SK-MEL-5 (cell line): ENCODE results near the gene NEK10. TPM values are rescaled to one million over a fixed set of nuclear protein-coding genes. Genes with fewer than 3 reads are reported as not detected.

Experiments
- DNase-seq: peaks from one replicate; pipeline ENCODE4 v3.0.0-alpha.2; 2016; ENCODE audit warnings: low read depth, low spot score
- in situ Hi-C: cut with HindIII; loops from 2 replicates; pipeline ENCODE4 v1.10.0; 2016; ENCODE audit warnings: low sequenced_read_pairs, high pct_unique_total_duplicates, low pct_unique_long_range_greater_than_20kb
- small RNA-seq, 2 experiments: library from RNA; depleted of rRNA; stranded (forward); fragments of <200 nt; gene quantifications; one replicate each; pipeline ENCODE3, GENCODE V24; 2014
- total RNA-seq: library from RNA; depleted of rRNA; stranded (reverse); fragments of >200 nt; shearing (Covaris generic); gene quantifications from 2 replicates; pipeline ENCODE4 v1.2.3, GENCODE V29; 2014; rRNA removed

NEK10 gene
- total RNA-seq, 1 experiment from 2014 or later = 0.32 TPM

DNA sequence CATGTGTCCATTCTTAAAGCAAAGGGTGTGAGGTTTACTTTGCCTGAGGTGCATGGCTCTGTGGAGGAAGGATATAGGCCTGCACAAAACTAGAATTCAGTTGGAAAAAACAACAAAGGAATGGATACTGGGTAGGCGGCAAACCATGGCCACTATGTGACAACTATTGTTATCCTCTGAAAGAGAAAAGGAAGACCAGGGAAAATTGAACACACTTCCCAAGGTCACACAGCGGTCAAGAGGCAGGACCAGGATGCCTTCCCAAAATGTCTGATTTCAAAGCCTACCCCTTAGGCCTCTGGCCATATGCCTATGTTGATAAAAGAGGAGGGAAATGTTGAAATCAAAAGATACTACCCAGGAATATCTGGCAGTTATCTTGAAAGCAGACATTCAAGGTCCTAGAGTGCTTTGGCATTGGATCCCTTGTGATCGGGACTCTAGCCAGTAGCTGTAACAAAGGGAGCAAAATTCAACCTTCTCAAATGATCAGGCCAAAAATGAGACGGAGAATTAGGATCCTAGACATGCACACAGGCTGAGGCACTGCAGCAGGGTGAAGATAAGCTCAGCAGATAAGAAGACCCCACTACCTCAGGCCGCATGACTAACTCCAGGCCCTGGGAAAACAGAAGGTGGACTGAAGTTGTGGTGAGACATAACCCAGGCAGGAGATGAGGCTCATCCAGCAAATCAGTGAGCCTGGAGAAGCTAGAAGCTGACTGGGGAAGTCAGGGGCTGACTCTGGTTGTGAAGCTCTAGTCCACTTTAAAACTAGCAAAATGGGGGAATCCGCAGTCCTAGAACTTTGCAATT lies 292.2 kb downstream of the NEK10 start:
- DNase-seq = no peak
- in situ Hi-C loops = no loop called here

DNA sequence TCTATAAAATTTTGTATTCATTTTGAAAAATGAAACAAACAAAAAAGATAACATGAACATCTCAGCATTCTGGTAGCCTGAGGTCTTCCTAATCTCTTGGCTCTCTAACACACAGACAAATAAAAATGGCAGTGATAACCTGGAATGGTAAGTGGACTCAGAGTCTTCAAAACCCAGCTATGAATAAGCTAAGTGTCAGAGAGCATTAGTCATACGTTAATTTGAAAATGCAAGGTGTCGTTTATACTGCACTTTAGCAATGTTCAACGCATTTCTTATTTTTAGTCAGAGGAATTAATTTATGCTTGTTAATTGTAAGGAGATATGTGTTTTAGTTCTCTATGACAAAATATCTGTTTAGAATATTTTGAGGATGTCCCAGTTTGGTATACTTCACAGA lies 294.3 kb downstream of the NEK10 start:
- DNase-seq = no peak
- in situ Hi-C loops = no loop called here

DNA sequence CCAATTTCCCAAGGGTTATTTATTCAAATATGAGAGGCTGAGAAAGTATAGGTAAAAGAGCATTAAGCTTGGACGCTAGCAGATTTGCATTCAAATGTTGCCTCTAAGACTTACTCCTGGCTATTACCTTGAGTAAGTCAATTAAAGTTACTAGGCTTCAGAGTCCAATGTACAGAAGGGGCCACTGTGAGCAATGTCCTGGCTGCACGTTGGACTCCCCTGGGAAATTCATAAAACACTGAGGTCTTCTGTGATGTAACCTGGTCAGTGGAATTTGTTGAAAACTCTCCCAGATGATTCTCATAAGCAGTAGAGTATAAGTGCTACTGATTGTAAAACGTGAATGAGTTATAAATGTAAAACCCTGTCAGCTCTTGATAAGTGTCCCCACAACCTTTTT lies 295.3 kb downstream of the NEK10 start:
- DNase-seq = no peak
- in situ Hi-C loops = no loop called here

DNA sequence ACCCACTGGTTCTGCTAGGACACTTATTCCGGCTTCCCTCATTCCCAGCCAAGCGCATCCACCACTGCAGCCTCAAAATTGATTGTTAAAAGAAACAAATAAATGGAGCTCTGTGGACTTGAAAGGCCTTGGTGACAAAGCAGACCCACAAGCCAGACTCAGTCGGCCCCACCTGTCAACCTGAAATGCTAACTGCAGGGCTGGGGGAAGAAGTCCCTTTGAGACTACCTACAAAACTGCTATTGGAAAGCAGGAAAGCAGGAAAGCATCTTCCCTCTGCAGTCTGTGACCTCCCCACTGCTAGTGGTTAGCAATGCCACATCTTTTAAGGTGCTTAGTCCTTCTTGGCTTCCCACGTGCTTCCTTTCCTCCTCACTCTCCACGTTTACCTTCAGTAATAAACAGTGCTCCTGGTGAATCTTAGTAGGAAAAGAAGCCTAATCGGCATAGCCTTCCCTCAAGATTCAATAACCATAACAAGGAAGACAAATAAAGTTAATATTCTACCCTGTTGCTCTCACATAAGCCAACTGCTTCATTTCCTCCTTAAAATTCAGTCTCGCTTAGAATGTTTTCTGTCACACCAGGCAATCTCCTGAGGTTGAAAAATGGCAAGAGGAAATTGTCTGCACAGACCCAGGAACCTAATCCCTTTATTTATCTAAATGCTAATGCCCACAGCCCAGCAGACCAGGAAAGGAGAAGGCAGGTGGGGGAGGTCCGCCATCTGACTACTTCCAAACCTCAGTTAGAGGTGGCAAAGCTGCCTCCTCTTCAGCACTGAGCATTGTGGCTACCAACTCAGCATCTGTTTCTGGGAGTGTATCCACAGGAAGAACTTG lies 296.2 kb downstream of the NEK10 start:
- no peak for DNase-seq
- in situ Hi-C loops = no loop called here

DNA sequence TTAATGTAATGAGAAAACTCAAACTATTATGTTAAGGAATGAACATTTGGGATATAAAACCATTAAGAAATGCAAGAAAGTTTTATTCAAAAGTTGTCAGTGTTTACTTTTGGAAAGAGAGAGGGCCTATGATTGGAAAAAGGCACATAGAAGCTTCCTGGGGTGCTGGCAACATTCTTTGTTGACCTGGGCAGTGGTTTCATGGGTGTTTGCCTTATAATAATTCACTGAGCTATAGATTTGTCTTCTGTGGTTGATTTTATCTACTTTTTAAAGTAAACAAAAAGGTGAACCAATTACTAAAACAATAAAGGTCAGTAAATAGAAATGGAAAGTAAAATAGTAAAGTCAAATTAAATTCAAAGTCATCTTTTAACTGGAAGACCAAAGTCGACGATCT lies 308.8 kb downstream of the NEK10 start:
- no peak for DNase-seq

More for the DNA sequence above, 308.8 kb downstream of the NEK10 start:
- in situ Hi-C loops = no loop called here

Small RNAs within 50 kb of the gene (small RNA-seq; reads per million reads assigned to genes)
- gene MINOS1P3 (0 reads per million in 2 experiments), gene RNU6-342P (0 reads per million in 2 experiments)

Other genes starting within 250 kb of the NEK10 start
- gene SLC4A7, start 115.0 kb upstream of the NEK10 start, total RNA-seq = 34.3 and 35.8 TPM in 2 replicates